ENCODE data around the gene KPNB1.

KPNB1 gene

GRCh38 chr17:47692895-47693730, 43.4 kb downstream of the KPNB1 start (continued):
- TF ChIP-seq ZNF10 (tag by site-specific recombination; IDR thresholded peaks at IDR 0.05): no peak
- TF ChIP-seq ATF2 (tag by site-specific recombination; IDR thresholded peaks at IDR 0.05; ENCODE audit: low read depth): no peak
- no peak for TF ChIP-seq ZNF121 (tag by site-specific recombination; IDR thresholded peaks at IDR 0.05)
- TF ChIP-seq ZNF501 (tag by site-specific recombination; IDR thresholded peaks at IDR 0.05): no peak
- no peak for TF ChIP-seq ZNF362 (tag by site-specific recombination; IDR thresholded peaks at IDR 0.05)
- TF ChIP-seq ZNF239 (tag by site-specific recombination; IDR thresholded peaks at IDR 0.05): no peak
- TF ChIP-seq KLF8 (tag by site-specific recombination; IDR thresholded peaks at IDR 0.05): 0 out of 2 replicates have a peak, but pooled peaks have one; percentile 19
- TF ChIP-seq ZBTB49 (tag by site-specific recombination; IDR thresholded peaks at IDR 0.05; ENCODE audit: low read depth): no peak
- TF ChIP-seq ZNF692 (tag by site-specific recombination; IDR thresholded peaks at IDR 0.05): no peak
- peak; percentile 77 for TF ChIP-seq ZNF335 (tag by site-specific recombination; conservative IDR thresholded peaks at IDR 0.05)
- no peak for TF ChIP-seq ZNF580 (tag by site-specific recombination; IDR thresholded peaks at IDR 0.05)
- TF ChIP-seq ZFP41 (tag by site-specific recombination; IDR thresholded peaks at IDR 0.05; ENCODE audit: borderline replicate concordance): no peak
- TF ChIP-seq ZBTB11 (tag by site-specific recombination; conservative IDR thresholded peaks at IDR 0.05; ENCODE audit: low read depth): no peak
- TF ChIP-seq KLF1 (tag by site-specific recombination; IDR thresholded peaks at IDR 0.05): no peak
- TF ChIP-seq ZNF132 (tag by site-specific recombination; IDR thresholded peaks at IDR 0.05; ENCODE audit: borderline replicate concordance): no peak
- TF ChIP-seq ZFP37 (tag by site-specific recombination; IDR thresholded peaks at IDR 0.05): no peak
- no peak for TF ChIP-seq ZNF311 (tag by site-specific recombination; IDR thresholded peaks at IDR 0.05; ENCODE audit: borderline replicate concordance)
- no peak; the same call in 1 of the 2 replicates for TF ChIP-seq ZFHX2 (tag by site-specific recombination; conservative IDR thresholded peaks at IDR 0.05)
- TF ChIP-seq SCRT2 (tag by site-specific recombination; IDR thresholded peaks at IDR 0.05): no peak
- TF ChIP-seq ZBTB48 (tag by site-specific recombination; IDR thresholded peaks at IDR 0.05): no peak
- no peak for TF ChIP-seq ZBTB44 (tag by site-specific recombination; IDR thresholded peaks at IDR 0.05)
- TF ChIP-seq ZNF214 (tag by site-specific recombination; IDR thresholded peaks at IDR 0.05; ENCODE audit: borderline replicate concordance): no peak
- no peak for TF ChIP-seq ZNF639 (tag by site-specific recombination; IDR thresholded peaks at IDR 0.05)
- no peak for TF ChIP-seq ZSCAN30 (tag by site-specific recombination; IDR thresholded peaks at IDR 0.05)
- TF ChIP-seq SALL2 (tag by site-specific recombination; IDR thresholded peaks at IDR 0.05; ENCODE audit: borderline replicate concordance): no peak
